ENCODE results near the gene DDX43. TPM values are rescaled to one million over a fixed set of nuclear protein-coding genes. Genes with fewer than 3 reads are reported as not detected.

Gene DDX43
- total RNA-seq, 1 donor from 2014 or later = not detected

DNA sequence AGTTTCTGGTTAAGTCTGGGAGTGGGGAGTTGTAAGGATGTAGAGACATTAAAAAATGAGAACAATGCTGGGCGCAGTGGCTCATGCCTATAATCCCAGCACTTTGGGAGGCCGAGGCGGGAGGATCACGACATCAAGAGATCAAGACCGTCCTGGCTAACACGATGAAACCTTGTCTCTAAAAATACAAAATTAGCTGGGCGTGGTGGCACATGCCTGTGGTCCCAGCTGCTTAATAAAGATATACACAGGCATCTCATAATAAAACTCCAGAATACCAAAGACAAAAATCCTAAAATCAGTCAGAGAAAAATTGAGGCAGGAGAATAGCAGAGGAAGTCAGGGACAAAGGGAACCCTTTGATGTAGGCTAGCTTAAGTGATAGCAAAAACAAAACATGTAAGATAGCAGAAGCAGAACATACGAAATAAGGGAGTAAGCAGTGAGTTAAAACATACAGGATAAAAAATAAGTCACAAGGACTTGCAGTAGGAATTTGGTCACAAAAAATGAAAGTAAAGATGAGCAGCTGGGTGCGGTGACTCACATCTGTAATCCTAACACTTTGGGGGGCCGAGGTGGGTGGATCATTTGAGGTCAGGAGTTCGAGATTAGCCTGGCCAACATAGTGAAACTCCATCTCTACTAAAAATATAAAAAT lies 23.6 kb downstream of the DDX43 start:
- TF ChIP-seq, protein P1, sequence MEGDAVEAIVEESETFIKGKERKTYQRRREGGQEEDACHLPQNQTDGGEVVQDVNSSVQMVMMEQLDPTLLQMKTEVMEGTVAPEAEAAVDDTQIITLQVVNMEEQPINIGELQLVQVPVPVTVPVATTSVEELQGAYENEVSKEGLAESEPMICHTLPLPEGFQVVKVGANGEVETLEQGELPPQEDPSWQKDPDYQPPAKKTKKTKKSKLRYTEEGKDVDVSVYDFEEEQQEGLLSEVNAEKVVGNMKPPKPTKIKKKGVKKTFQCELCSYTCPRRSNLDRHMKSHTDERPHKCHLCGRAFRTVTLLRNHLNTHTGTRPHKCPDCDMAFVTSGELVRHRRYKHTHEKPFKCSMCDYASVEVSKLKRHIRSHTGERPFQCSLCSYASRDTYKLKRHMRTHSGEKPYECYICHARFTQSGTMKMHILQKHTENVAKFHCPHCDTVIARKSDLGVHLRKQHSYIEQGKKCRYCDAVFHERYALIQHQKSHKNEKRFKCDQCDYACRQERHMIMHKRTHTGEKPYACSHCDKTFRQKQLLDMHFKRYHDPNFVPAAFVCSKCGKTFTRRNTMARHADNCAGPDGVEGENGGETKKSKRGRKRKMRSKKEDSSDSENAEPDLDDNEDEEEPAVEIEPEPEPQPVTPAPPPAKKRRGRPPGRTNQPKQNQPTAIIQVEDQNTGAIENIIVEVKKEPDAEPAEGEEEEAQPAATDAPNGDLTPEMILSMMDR (IDR thresholded peaks at IDR 0.05; ENCODE audit: unreplicated experiment) = no peak
- peaks cover 4% of the 10 kb centered on the region for H3K4me1 Mint-ChIP-seq (ENCODE audit: unreplicated experiment)
- no peak overlapping the region for H3K27ac Mint-ChIP-seq (ENCODE audit: unreplicated experiment)
- no peak overlapping the region for H3K4me3 Mint-ChIP-seq (ENCODE audit: unreplicated experiment)
- H3K27me3 Mint-ChIP-seq (ENCODE audit: unreplicated experiment) = no peaks in the 10 kb centered on the region
- DNase-seq (ENCODE audit: low spot score) = no peak
- no peaks in the 10 kb centered on the region for H3K9me3 Mint-ChIP-seq (ENCODE audit: unreplicated experiment)
- H3K36me3 Mint-ChIP-seq (ENCODE audit: low read depth, unreplicated experiment) = no peaks in the 10 kb centered on the region

GRCh38 chr6:73421534-73421933 lies 26.9 kb downstream of the DDX43 start:
- Mint-ChIP-seq H3K27me3 (ENCODE audit: unreplicated experiment) (no peaks in the 10 kb centered on the region), H3K4me3 (ENCODE audit: unreplicated experiment) (no peak overlapping the region), H3K4me1 (ENCODE audit: unreplicated experiment) (peaks cover 4% of the 10 kb centered on the region), H3K27ac (ENCODE audit: unreplicated experiment) (no peak overlapping the region), H3K36me3 (ENCODE audit: low read depth, unreplicated experiment) (no peaks in the 10 kb centered on the region), H3K9me3 (ENCODE audit: unreplicated experiment) (no peaks in the 10 kb centered on the region)
- no peak for DNase-seq (ENCODE audit: low spot score)
- TF ChIP-seq, protein P1 (IDR thresholded peaks at IDR 0.05; ENCODE audit: unreplicated experiment) = no peak

DNA sequence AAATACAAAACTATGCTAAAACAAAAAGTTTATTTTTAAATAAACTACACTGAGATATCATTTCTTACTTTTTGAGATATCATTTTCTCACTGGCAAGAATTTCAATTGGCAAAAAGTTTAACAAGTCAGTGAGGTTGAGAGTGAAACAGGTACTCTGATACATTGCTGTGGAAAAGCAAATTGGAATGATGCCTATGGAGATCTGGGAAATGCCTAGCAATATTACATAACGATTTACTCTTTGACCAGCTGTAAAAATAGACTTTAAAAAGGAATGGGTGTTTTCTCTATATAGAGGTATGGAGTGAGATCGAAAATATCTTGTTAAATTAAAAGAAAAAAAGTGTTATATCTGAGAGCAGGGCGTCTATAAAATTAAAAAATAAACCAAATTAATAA lies 40.6 kb downstream of the DDX43 start:
- H3K4me1 Mint-ChIP-seq (ENCODE audit: unreplicated experiment) = no peaks in the 10 kb centered on the region
- no peak overlapping the region for H3K27ac Mint-ChIP-seq (ENCODE audit: unreplicated experiment)
- H3K9me3 Mint-ChIP-seq (ENCODE audit: unreplicated experiment) = no peaks in the 10 kb centered on the region
- H3K4me3 Mint-ChIP-seq (ENCODE audit: unreplicated experiment) = no peak overlapping the region
- no peaks in the 10 kb centered on the region for H3K27me3 Mint-ChIP-seq (ENCODE audit: unreplicated experiment)
- H3K36me3 Mint-ChIP-seq (ENCODE audit: low read depth, unreplicated experiment) = no peaks in the 10 kb centered on the region
- TF ChIP-seq, protein P1 (IDR thresholded peaks at IDR 0.05; ENCODE audit: unreplicated experiment) = no peak
- no peak for DNase-seq (ENCODE audit: low spot score)

DNA sequence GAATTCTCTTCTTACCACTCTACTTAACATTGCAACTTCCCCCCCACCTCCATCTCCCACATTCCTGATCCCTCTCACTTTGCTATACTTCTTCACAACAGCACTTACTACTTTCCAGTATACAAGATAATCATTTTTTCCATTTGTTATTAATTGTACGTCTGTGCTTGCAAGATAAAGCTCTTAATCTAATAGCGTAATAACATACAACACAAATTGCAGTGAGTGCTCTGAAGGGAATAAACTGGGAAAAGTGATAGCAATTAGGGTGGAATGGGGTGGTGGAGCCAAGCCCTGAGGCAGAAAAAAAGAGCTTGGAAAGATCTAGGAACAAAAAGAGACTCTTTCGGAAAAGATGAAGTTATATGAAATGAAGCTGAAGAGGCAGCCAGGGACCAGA lies 48.9 kb downstream of the DDX43 start:
- no peak overlapping the region for H3K27ac Mint-ChIP-seq (ENCODE audit: unreplicated experiment)
- H3K9me3 Mint-ChIP-seq (ENCODE audit: unreplicated experiment) = no peaks in the 10 kb centered on the region
- no peak for DNase-seq (ENCODE audit: low spot score)

More for the DNA sequence above, 48.9 kb downstream of the DDX43 start:
- Mint-ChIP-seq H3K36me3 (ENCODE audit: low read depth, unreplicated experiment) (no peaks in the 10 kb centered on the region), H3K4me1 (ENCODE audit: unreplicated experiment) (no peaks in the 10 kb centered on the region), H3K4me3 (ENCODE audit: unreplicated experiment) (no peak overlapping the region), H3K27me3 (ENCODE audit: unreplicated experiment) (peaks cover 5% of the 10 kb centered on the region)
- TF ChIP-seq, protein P1 (IDR thresholded peaks at IDR 0.05; ENCODE audit: unreplicated experiment) = no peak
